Measurements from ENCODE around the gene HOXA9. TPM values are rescaled to one million over a fixed set of nuclear protein-coding genes. Genes with fewer than 3 reads are reported as not detected.

The HOXA9 gene
- total RNA-seq, 2 donors from 2014 or later: not detected

GRCh38 chr7:27125986-27126394 lies 39.3 kb downstream of the HOXA9 start:
- H3K4me1 Mint-ChIP-seq (ENCODE audit: low read depth): peaks cover under 1% of the 10 kb centered on the region
- peaks cover 36% of the 10 kb centered on the region for H3K27me3 Mint-ChIP-seq (ENCODE audit: low read depth)
- H3K36me3 Mint-ChIP-seq (ENCODE audit: insufficient read depth in 2 of 2): no peaks in the 10 kb centered on the region
- H3K9me3 Mint-ChIP-seq: no peaks in the 10 kb centered on the region
- ATAC-seq (replicated peaks in 1 of 2) (no peak), DNase-seq (no peak)
- no peak overlapping the region for H3K4me3 Mint-ChIP-seq
- H3K27ac Mint-ChIP-seq: no peak overlapping the region

DNA sequence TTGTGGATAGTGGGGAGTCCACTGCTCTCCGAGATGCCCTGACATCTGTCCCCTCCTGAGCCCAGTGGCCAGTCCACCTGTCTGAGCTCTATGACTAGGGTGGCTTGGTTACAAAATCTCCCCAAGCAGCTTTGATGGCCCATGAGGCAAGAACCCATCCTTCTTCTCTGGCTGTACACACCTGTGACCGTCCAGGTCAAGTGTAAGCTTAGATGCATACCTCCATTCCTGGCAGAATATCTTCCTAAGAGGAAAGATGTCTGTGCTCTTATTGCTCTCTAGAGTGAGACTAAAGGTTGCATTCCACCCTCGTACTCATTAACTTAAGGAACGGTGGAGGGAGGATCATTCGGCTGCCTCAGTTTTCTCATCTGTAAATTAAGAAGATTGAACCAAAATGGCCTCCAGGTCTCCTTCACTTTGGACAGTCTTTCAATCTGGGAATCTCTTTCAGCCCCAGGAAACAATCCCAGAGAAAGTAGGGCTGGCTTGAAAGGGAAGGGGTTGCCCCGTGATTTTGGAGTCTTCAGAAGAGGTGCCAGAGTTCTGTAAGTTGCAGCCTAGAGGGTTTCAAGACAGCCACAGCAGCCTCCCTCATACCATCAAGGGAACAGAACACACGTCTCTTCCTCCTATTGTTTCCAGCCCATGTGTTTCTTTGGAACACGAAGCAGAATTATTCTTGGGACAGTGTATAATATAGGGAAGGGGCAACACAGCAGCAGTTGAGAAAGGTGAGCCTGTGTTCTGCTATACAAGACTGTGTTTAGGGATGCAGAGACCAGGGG lies 40.2 kb downstream of the HOXA9 start:
- H3K4me1 Mint-ChIP-seq (ENCODE audit: low read depth): no peaks in the 10 kb centered on the region
- ATAC-seq (replicated peaks in 1 of 2) (no peak), DNase-seq (no peak)
- H3K27ac Mint-ChIP-seq: no peak overlapping the region
- H3K9me3 Mint-ChIP-seq: no peaks in the 10 kb centered on the region
- H3K36me3 Mint-ChIP-seq (ENCODE audit: insufficient read depth in 2 of 2): no peaks in the 10 kb centered on the region
- H3K4me3 Mint-ChIP-seq: no peak overlapping the region
- peaks cover 36% of the 10 kb centered on the region for H3K27me3 Mint-ChIP-seq (ENCODE audit: low read depth)

DNA sequence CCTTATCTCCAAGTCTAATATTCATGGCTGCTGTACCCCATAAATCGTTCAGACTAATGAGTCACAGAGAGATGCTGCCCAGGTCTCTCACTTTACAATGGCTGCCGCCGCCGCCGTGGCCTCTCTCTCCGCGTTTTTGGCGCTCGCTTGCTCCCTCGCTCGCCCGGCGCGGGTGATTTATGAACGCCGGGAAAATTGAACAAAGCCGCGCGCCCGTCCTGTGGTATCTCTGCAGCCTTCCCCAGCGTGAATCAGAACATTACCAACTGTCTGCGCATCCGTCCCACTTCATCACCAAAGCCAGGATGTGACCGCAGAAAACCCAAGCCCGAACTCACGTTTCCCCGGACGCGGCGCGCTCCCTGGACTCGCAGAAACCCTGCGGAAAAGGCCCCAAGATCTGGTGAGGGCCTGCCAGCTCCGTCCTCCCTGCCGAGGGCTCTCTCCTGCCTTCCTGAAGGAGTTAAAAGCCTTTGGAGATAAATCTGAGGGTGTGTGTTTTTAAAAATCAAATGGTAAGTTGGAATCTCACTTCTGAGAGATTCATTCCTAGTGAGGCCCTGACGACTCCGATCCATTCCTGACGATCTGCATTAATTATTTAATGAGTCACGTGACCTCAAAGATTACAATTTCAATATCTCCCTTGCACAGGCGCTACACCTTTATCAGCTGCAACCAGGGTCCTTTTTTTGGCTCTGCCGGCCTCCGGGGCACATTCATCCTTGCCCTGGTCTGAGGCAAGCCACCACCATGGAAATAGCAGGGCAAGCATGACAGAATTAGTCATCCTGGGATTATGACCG lies 41.0 kb downstream of the HOXA9 start:
- H3K4me3 Mint-ChIP-seq: no peak overlapping the region
- H3K27ac Mint-ChIP-seq: no peak overlapping the region
- peaks cover 33% of the 10 kb centered on the region for H3K27me3 Mint-ChIP-seq (ENCODE audit: low read depth)
- H3K9me3 Mint-ChIP-seq: no peaks in the 10 kb centered on the region
- no peak for DNase-seq
- H3K36me3 Mint-ChIP-seq (ENCODE audit: insufficient read depth in 2 of 2): no peaks in the 10 kb centered on the region
- H3K4me1 Mint-ChIP-seq (ENCODE audit: low read depth): no peaks in the 10 kb centered on the region
- ATAC-seq (replicated peaks in 1 of 2): no peak

DNA sequence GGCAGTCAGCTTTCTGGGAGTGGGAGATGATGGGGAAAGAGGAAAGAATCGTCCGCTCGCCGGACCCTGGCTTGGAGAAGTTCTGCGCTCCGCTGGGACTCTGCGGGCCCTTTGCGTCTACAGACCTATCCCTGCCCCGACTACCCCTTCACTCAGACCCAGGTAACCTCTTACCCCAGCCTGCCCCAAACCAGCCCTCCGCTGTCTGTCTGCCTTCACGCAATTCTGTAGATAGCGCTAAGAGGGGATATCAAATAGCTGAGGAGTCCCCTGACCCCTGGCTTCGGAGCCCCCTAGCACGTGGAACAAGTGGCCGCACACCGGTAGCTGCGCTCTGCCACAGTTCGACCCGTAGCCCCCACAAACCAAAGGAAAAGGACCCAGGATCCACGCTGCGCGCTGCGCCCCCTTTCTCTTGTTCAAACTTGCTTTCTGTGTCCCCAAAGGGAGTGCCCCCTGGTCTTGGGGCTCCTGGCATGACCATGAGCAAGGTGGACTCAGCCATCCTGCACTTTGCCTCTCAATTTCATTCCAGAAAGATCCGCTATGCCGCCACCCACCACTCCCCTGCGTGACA lies 41.8 kb downstream of the HOXA9 start:
- peaks cover 26% of the 10 kb centered on the region for H3K27me3 Mint-ChIP-seq (ENCODE audit: low read depth)
- no peaks in the 10 kb centered on the region for H3K4me1 Mint-ChIP-seq (ENCODE audit: low read depth)
- DNase-seq (no peak), ATAC-seq (replicated peaks in 1 of 2) (no peak)
- no peak overlapping the region for H3K4me3 Mint-ChIP-seq
- no peak overlapping the region for H3K27ac Mint-ChIP-seq
- H3K9me3 Mint-ChIP-seq: no peaks in the 10 kb centered on the region
- H3K36me3 Mint-ChIP-seq (ENCODE audit: insufficient read depth in 2 of 2): no peaks in the 10 kb centered on the region

DNA sequence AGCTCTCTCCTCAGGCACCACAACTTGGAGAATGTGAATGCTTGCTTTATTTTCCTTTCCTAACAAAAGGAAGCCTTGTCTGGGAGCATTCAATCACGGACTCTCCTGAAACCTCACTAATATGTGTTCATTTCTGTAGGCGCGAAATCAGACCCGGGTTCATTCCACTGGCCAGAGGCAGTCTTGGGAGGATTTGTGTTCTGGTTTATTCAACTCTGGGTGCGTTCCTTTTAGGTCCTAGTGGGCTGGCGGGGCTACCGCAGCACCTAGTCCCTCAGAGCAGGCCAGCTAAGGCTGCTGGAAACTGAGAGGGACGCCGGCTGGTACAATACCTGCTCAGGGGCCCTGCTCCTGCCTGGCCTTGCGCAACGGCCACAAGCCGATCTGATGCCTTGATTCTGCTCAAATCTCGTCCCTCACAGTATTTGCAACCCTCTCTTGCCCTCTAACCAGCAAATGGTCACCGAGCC lies 42.3 kb downstream of the HOXA9 start:
- Mint-ChIP-seq H3K9me3 (no peaks in the 10 kb centered on the region), H3K36me3 (ENCODE audit: insufficient read depth in 2 of 2) (no peaks in the 10 kb centered on the region), H3K4me3 (no peak overlapping the region), H3K4me1 (ENCODE audit: low read depth) (no peaks in the 10 kb centered on the region), H3K27me3 (ENCODE audit: low read depth) (peaks cover 23% of the 10 kb centered on the region), H3K27ac (no peak overlapping the region)
- DNase-seq: no peak
- no peak for ATAC-seq (replicated peaks in 1 of 2)

GRCh38 chr7:27122077-27122910 lies 43.0 kb downstream of the HOXA9 start:
- ATAC-seq (replicated peaks in 1 of 2): no peak
- H3K9me3 Mint-ChIP-seq: no peaks in the 10 kb centered on the region
- H3K36me3 Mint-ChIP-seq (ENCODE audit: insufficient read depth in 2 of 2): no peaks in the 10 kb centered on the region
- H3K4me3 Mint-ChIP-seq: no peak overlapping the region
- H3K27ac Mint-ChIP-seq: no peak overlapping the region
- H3K4me1 Mint-ChIP-seq (ENCODE audit: low read depth): no peaks in the 10 kb centered on the region
- DNase-seq: no peak
- H3K27me3 Mint-ChIP-seq (ENCODE audit: low read depth): peaks cover 15% of the 10 kb centered on the region

- no peaks in the 10 kb centered on the region for H3K4me1 Mint-ChIP-seq (ENCODE audit: low read depth)
- no peak for DNase-seq
- H3K9me3 Mint-ChIP-seq: no peaks in the 10 kb centered on the region
- H3K27ac Mint-ChIP-seq: no peak overlapping the region
- H3K4me3 Mint-ChIP-seq: no peak overlapping the region
- ATAC-seq (replicated peaks in 1 of 2): no peak
- no peaks in the 10 kb centered on the region for H3K36me3 Mint-ChIP-seq (ENCODE audit: insufficient read depth in 2 of 2)
- peaks cover 9% of the 10 kb centered on the region for H3K27me3 Mint-ChIP-seq (ENCODE audit: low read depth)
Observed at GRCh38 chr7:27121684-27122076, 43.7 kb downstream of the HOXA9 start.

- no peak overlapping the region for H3K27ac Mint-ChIP-seq
Observed at GRCh38 chr7:27119412-27119911, 45.9 kb downstream of the HOXA9 start.

GRCh38 chr7:27118580-27118979 lies 46.8 kb downstream of the HOXA9 start:
- H3K27ac Mint-ChIP-seq: no peak overlapping the region
- no peaks in the 10 kb centered on the region for H3K4me1 Mint-ChIP-seq (ENCODE audit: low read depth)
- no peak for DNase-seq
- ATAC-seq (replicated peaks in 1 of 2): no peak
- no peaks in the 10 kb centered on the region for H3K9me3 Mint-ChIP-seq
- H3K4me3 Mint-ChIP-seq: no peak overlapping the region
- H3K27me3 Mint-ChIP-seq (ENCODE audit: low read depth): no peaks in the 10 kb centered on the region
- H3K36me3 Mint-ChIP-seq (ENCODE audit: insufficient read depth in 2 of 2): no peaks in the 10 kb centered on the region

More at GRCh38 chr7:27119412-27119911, 45.9 kb downstream of the HOXA9 start:
- Mint-ChIP-seq H3K9me3 (no peaks in the 10 kb centered on the region), H3K4me1 (ENCODE audit: low read depth) (no peaks in the 10 kb centered on the region), H3K36me3 (ENCODE audit: insufficient read depth in 2 of 2) (no peaks in the 10 kb centered on the region), H3K27me3 (ENCODE audit: low read depth) (no peaks in the 10 kb centered on the region), H3K4me3 (no peak overlapping the region)
- no peak for ATAC-seq (replicated peaks in 1 of 2)
- DNase-seq: no peak

DNA sequence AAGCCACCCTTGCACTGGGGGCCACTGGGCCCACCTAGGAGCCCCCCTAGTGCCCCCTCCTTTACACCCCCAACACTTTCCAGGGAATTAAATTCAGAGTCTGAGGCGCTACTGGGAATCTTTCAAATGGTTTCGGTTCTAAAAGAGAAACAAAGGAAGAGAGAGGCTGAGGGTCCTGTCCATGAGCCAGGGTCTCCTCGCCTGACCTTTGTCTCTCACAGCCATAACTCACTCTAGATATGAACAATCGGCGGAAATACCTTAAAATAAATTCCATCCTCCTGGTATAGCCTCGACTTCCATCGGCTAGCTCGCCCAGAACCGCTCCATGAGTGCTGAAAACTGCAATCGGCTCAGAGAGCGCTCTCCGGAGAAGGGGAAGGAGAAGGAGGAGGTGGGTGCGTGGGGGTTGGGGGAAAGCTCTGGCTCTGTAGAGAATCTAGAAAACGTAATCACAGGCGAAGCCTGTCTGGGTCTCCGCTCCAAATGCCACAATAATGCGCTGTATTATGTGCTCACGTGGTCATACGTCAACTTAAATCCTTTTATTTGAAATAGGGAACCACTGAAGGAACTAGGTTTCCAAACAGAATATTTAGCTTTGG lies 47.3 kb downstream of the HOXA9 start:
- Mint-ChIP-seq H3K9me3 (no peaks in the 10 kb centered on the region), H3K4me1 (ENCODE audit: low read depth) (no peaks in the 10 kb centered on the region), H3K36me3 (ENCODE audit: insufficient read depth in 2 of 2) (no peaks in the 10 kb centered on the region), H3K27me3 (ENCODE audit: low read depth) (no peaks in the 10 kb centered on the region), H3K27ac (no peak overlapping the region), H3K4me3 (no peak overlapping the region)
- DNase-seq (no peak), ATAC-seq (replicated peaks in 1 of 2) (no peak)

GRCh38 chr7:27116962-27117886 lies 48.1 kb downstream of the HOXA9 start:
- Mint-ChIP-seq H3K27ac (no peak overlapping the region), H3K4me3 (no peak overlapping the region), H3K9me3 (no peaks in the 10 kb centered on the region), H3K36me3 (ENCODE audit: insufficient read depth in 2 of 2) (no peaks in the 10 kb centered on the region), H3K27me3 (ENCODE audit: low read depth) (no peaks in the 10 kb centered on the region), H3K4me1 (ENCODE audit: low read depth) (no peaks in the 10 kb centered on the region)
- no peak for DNase-seq
- ATAC-seq (replicated peaks in 1 of 2): no peak
